K562 (cell line): ENCODE data around the gene ZMYND19. TPM values are rescaled to one million over a fixed set of nuclear protein-coding genes. Genes with fewer than 3 reads are reported as not detected.
A peak's percentile ranks its signal among the peaks of the same experiment; 100 is the strongest.

ENCODE experiments used
- ATAC-seq: fragments of 200-7000 bp; cut with Tn5 transposase; 3 replicates; pipeline ENCODE4 v1.9.1; 2020; ENCODE audit warnings: moderate library complexity
- BruUV-seq: library from RNA; stranded (reverse); fragments of 400-500 nt; replicated peaks from 2 replicates; lab custom pipeline; 2021; lab: Mats Ljungman, UMichigan
- CTCF ChIA-PET: fragments of 300-600 bp; formaldehyde crosslinking; extraction: SDS; loops from one replicate; lab custom pipeline; 2021; ENCODE audit warnings: low intra/inter-chr PET ratio; lab: Yijun Ruan, JAX
- POLR2A ChIA-PET: fragments of 300-600, 350-650 bp; sonication (Branson Sonifier 250); formaldehyde crosslinking; extraction: SDS; loops from one replicate; lab custom pipeline; 2021; ENCODE audit warnings: antibody characterized with exemption, inconsistent platforms; lab: Yijun Ruan, JAX
- DNase-seq, 4 experiments: peaks; one replicate each; pipeline versions ENCODE4 v3.0.0 to v3.0.0-alpha.2; 2011 to 2018; ENCODE audit warnings: low spot score in 3 of 4, mixed read lengths in 3 of 4; ENCODE audit errors: extremely low read depth in 1 of 4
- FAIRE-seq: peaks from 2 replicates; lab custom pipeline; 2011; peaks lifted over from hg19 to GRCh38; lab: Jason Lieb, UNC
- H2AFZ ChIP-seq: 2 replicates; pipeline ENCODE4 v1.6.0; 2011; ENCODE audit warnings: low read depth, low read length, control low read depth, inconsistent platforms
- H3K27ac ChIP-seq: fragments of 200-600 bp; 3 replicates; pipeline ENCODE4 v1.8.0; 2011; ENCODE audit warnings: low read depth, mild to moderate bottlenecking, control low read depth, inconsistent platforms, low read length, moderate library complexity, mixed read lengths; ENCODE audit errors: extremely low read depth
- H3K27me3 ChIP-seq, 2 experiments: fragments of 300-600 bp in 1 of 2; 2 replicates in 1 of 2; 3 replicates in 1 of 2; pipeline versions ENCODE4 v1.6.0 to v1.8.0; 2011; ENCODE audit warnings: inconsistent platforms in 2 of 2, low read length in 2 of 2, mild to moderate bottlenecking in 1 of 2, mixed read lengths in 1 of 2, moderate library complexity in 1 of 2; ENCODE audit not compliant: control insufficient read depth in 2 of 2, insufficient read depth in 2 of 2
- H3K36me3 ChIP-seq: fragments of 300-600 bp; 3 replicates; pipeline ENCODE4 v1.8.0; 2011; ENCODE audit warnings: mild to moderate bottlenecking, low read length, inconsistent platforms; ENCODE audit not compliant: control insufficient read depth, insufficient read depth
- H3K4me1 ChIP-seq, 2 experiments: fragments of 200-600 bp in 1 of 2; replicated peaks in 1 of 2; 2 replicates in 1 of 2; 3 replicates in 1 of 2; pipeline versions ENCODE4 v1.5.1 to v1.8.0; 2011; ENCODE audit warnings: inconsistent platforms in 2 of 2, low read length in 2 of 2, mild to moderate bottlenecking in 1 of 2, mixed read lengths in 1 of 2, moderate library complexity in 1 of 2; ENCODE audit not compliant: control insufficient read depth in 2 of 2, insufficient read depth in 2 of 2
- H3K4me2 ChIP-seq: 2 replicates; pipeline ENCODE4 v1.6.1; 2011; ENCODE audit warnings: low read length, control low read depth, inconsistent platforms, mixed read lengths; ENCODE audit not compliant: insufficient read depth
- H3K4me3 ChIP-seq: fragments of 200-600 bp; sonication (generic), shearing (Covaris generic); 2 replicates; pipeline ENCODE4 v1.5.1; 2016; ENCODE audit warnings: control low read depth, inconsistent platforms
- H3K79me2 ChIP-seq: fragments of 200-600 bp; 3 replicates; pipeline ENCODE4 v1.8.0; 2011; ENCODE audit warnings: low read length, inconsistent platforms; ENCODE audit not compliant: control insufficient read depth, insufficient read depth
- H3K9ac ChIP-seq, 2 experiments: 2 replicates each; pipeline versions ENCODE4 v1.6.0 to v1.6.1; 2011; ENCODE audit warnings: low read depth in 2 of 2, low read length in 2 of 2, control low read depth in 1 of 2, inconsistent platforms in 1 of 2, mild to moderate bottlenecking in 1 of 2, mixed read lengths in 1 of 2; ENCODE audit not compliant: insufficient read depth in 1 of 2
- H3K9me1 ChIP-seq: one replicate; pipeline ENCODE4 v1.6.0; 2011; ENCODE audit warnings: inconsistent platforms, mild to moderate bottlenecking, low read length, moderate library complexity; ENCODE audit not compliant: control insufficient read depth, insufficient read depth
- H3K9me3 ChIP-seq: replicated peaks from 2 replicates; pipeline ENCODE4 v1.5.1; 2011; ENCODE audit warnings: low read depth, low read length, inconsistent platforms; ENCODE audit not compliant: control insufficient read depth, insufficient read depth
- H4K20me1 ChIP-seq: replicated peaks from 2 replicates; pipeline ENCODE4 v1.6.1; 2011; ENCODE audit warnings: low read length, inconsistent platforms, mixed read lengths; ENCODE audit not compliant: control insufficient read depth, insufficient read depth
- BRCA1 ChIP-seq, 2 experiments: fragments of 450-650 bp in 1 of 2; sonication (generic) in 1 of 2; formaldehyde crosslinking in 1 of 2; IDR thresholded peaks; 2 replicates each; pipeline versions ENCODE4 v1.5.0 to v1.6.1; 2017 to 2020; ENCODE audit warnings: mild to moderate bottlenecking in 1 of 2, missing genetic modification reagents in 1 of 2
- CHD1 ChIP-seq: fragments of 200-600 bp; sonication (generic); IDR thresholded peaks from one replicate; pipeline ENCODE4 v1.6.1; 2012; ENCODE audit warnings: mild to moderate bottlenecking, moderate library complexity, low read length, inconsistent platforms
- COPS2 ChIP-seq: fragments of 450-650 bp; conservative IDR thresholded peaks from 2 replicates; pipeline ENCODE4 v1.6.1; 2016; ENCODE audit warnings: mild to moderate bottlenecking, moderate library complexity
- EHMT2 ChIP-seq: fragments of 450-650 bp; IDR thresholded peaks from 2 replicates; pipeline ENCODE4 v1.6.1; 2018; ENCODE audit warnings: antibody characterized with exemption
- ELF4 ChIP-seq: fragments of 450-650 bp; formaldehyde crosslinking; IDR thresholded peaks from 2 replicates; pipeline ENCODE4 v1.4.0; 2022; ENCODE audit warnings: missing genetic modification characterization
- KAT7 ChIP-seq: sonication (generic); formaldehyde crosslinking; IDR thresholded peaks from 2 replicates; pipeline ENCODE4 v1.8.0; 2022; ENCODE audit warnings: missing genetic modification reagents, mild to moderate bottlenecking, borderline replicate concordance
- NFIC ChIP-seq: fragments of 450-650 bp; IDR thresholded peaks from 2 replicates; pipeline ENCODE4 v1.6.1; 2017; ENCODE audit warnings: mild to moderate bottlenecking, inconsistent platforms
- POLR2G ChIP-seq: fragments of 200-400 bp; formaldehyde crosslinking; IDR thresholded peaks from 2 replicates; pipeline ENCODE4 v1.6.1; 2017; ENCODE audit warnings: low read depth, mild to moderate bottlenecking, antibody characterized with exemption, low read length, moderate library complexity
- SNIP1 ChIP-seq: fragments of 450-650 bp; IDR thresholded peaks from 2 replicates; pipeline ENCODE4 v1.7.1; 2017; ENCODE audit warnings: low read depth, mild to moderate bottlenecking
- STAG1 ChIP-seq: sonication (generic); formaldehyde crosslinking; IDR thresholded peaks from 2 replicates; pipeline ENCODE4 v1.5.0; 2020; ENCODE audit warnings: missing genetic modification reagents, borderline replicate concordance
- ZFP91 ChIP-seq: sonication (generic); formaldehyde crosslinking; IDR thresholded peaks from 2 replicates; pipeline ENCODE4 v1.8.0; 2022; ENCODE audit warnings: mild to moderate bottlenecking, missing genetic modification reagents
- ZNF586 ChIP-seq: fragments of 450-650 bp; formaldehyde crosslinking; conservative IDR thresholded peaks from 2 replicates; pipeline ENCODE4 v1.4.0; 2020; ENCODE audit warnings: mild to moderate bottlenecking, moderate library complexity
- ZNF785 ChIP-seq: fragments of 250-450 bp; sonication (Bioruptor Pico); IDR thresholded peaks from 2 replicates; pipeline ENCODE4 v1.4.0; 2020; ENCODE audit warnings: mild to moderate bottlenecking
- WGBS: fragments of 100-300 bp; shearing (Covaris generic); methylation state at CpG from one replicate; pipeline ENCODE4 v1.1.6; 2016; ENCODE audit warnings: low coverage, mixed read lengths; ENCODE audit not compliant: insufficient coverage; ENCODE audit errors: missing lambda C conversion rate; 5-methylcytosine and 5-hydroxymethylcytosine counted together
- in situ Hi-C: fragments of 300-500 bp; cut with MboI; formaldehyde crosslinking; loops from 4 replicates; pipeline ENCODE4 v1.15.0; 2018; ENCODE audit warnings: inconsistent platforms, mixed read lengths
- intact Hi-C: fragments of 100-400 bp; cut with micrococcal nuclease; formaldehyde crosslinking; loops from 2 replicates; pipeline ENCODE4 v1.14.2; 2022
- polyA plus RNA-seq, 8 experiments: library from polyadenylated mRNA; depleted of rRNA in 4 of 8; stranded (reverse) in 5 of 8; unstranded in 3 of 8; fragments of >200 nt; fragmentation: Nextera tagmentation in 2 of 8; fragmentation: Illumina TruSeq in 1 of 8; extraction: Ambion mirVana in 2 of 8; extraction: Trizol in 1 of 8; gene quantifications; 2 replicates each; pipeline versions ENCODE4 v1.2.1 to v1.2.3, GENCODE V29; 2011 to 2014; ENCODE audit warnings: inconsistent platforms in 1 of 8, missing spikeins in 1 of 8
- total RNA-seq, 7 experiments: library from RNA; depleted of rRNA in 6 of 7; stranded (reverse); fragments of >200 nt in 6 of 7; fragmentation: Illumina TruSeq in 2 of 7; extraction: Trizol in 2 of 7; gene quantifications; 2 replicates each; pipeline versions ENCODE4 v1.2.1 to v1.2.3, GENCODE V29; 2011 to 2021; ENCODE audit warnings: low replicate concordance in 1 of 7
- TF ChIP-seq, protein P1 (sequence below): IDR thresholded peaks from 2 replicates; pipeline ENCODE4 v1.6.1; 2016; ENCODE audit warnings: missing genetic modification characterization, missing compliant biosample characterization

ZMYND19 gene
- total and polyA plus RNA-seq, 9 of the 15 experiments (the other 6 are each of a cell fraction or from before 2014, with no cell fraction given): 1.0 to 86.7 (median 44.0) TPM

DNA sequence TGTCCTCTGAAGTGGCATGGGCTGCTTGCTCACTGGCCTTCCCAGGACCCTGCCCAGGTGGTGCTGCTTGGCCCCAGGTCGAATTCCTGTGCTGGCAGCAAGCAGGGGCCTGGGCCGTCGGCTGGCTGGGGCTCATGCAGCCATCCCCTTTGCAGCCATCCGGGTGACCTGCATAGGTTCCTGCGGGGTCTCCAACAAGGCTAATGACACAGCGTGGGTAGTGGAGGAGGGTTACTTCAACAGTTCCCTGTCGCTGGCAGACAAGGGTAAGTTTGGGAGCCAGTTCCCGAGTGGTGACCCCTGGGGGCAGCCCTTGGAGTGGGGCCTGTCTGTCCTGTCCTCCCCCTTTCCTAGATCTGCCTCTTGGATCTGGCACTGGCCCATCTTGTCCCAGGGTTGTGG, 22.4 kb upstream of the ZMYND19 start:
- Histone ChIP-seq H3K9me1 (peaks cover 6% of the 10 kb centered on the region), H3K4me3 (no peak overlapping the region), H3K27ac (no peak overlapping the region), H3K9ac (peak overlapping the region in 1 of 2 experiments; percentile 77; a peak in 2 of 4 replicates), H3K36me3 (peaks cover 44% of the 10 kb centered on the region; the same call in 2 of the 3 replicates), H3K9me3 (no peaks in the 10 kb centered on the region), H2AFZ (no peak overlapping the region), H3K4me1 (peaks cover 20 to 54% of the 10 kb centered on the region in 2 experiments; a peak in 4 of 5 replicates), H3K27me3 (no peaks in the 10 kb centered on the region), H3K4me2 (no peak overlapping the region), H4K20me1 (no peaks in the 10 kb centered on the region; the same call in 1 of the 2 replicates), H3K79me2 (peaks cover 17% of the 10 kb centered on the region)
- DNase-seq (no peak), ATAC-seq (no peak), FAIRE-seq (no peak)
- BruUV-seq: no TSS peak
- intact Hi-C loops: no loop called here
- 59% methylated on average over 6 of the region's 8 CpGs for WGBS
- CTCF ChIA-PET: no interaction called here
- POLR2A ChIA-PET: no interaction called here
- TF ChIP-seq ZNF586 (no peak), CHD1 (no peak), KAT7 (CRISPR knock-in tag) (no peak), BRCA1 (IDR thresholded peaks at IDR 0.05) (no peak), BRCA1 (CRISPR knock-in tag; IDR thresholded peaks at IDR 0.05) (peak; percentile 85; the same call in 1 of the 2 replicates), COPS2 (no peak), POLR2G (peak; percentile 64), NFIC (0 out of 2 replicates have a peak, but pooled peaks have one; percentile 2), ZNF785 (CRISPR knock-in tag) (no peak), EHMT2 (no peak), STAG1 (no peak), ELF4 (CRISPR knock-in tag) (no peak), ZFP91 (CRISPR knock-in tag) (no peak), SNIP1 (no peak)
- TF ChIP-seq, protein P1, sequence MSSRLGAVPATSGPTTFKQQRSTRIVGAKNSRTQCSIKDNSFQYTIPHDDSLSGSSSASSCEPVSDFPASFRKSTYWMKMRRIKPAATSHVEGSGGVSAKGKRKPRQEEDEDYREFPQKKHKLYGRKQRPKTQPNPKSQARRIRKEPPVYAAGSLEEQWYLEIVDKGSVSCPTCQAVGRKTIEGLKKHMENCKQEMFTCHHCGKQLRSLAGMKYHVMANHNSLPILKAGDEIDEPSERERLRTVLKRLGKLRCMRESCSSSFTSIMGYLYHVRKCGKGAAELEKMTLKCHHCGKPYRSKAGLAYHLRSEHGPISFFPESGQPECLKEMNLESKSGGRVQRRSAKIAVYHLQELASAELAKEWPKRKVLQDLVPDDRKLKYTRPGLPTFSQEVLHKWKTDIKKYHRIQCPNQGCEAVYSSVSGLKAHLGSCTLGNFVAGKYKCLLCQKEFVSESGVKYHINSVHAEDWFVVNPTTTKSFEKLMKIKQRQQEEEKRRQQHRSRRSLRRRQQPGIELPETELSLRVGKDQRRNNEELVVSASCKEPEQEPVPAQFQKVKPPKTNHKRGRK (tag): no peak
- in situ Hi-C loops: no loop called here
